ENCODE measurements around the gene AP2B1.

The AP2B1 gene

DNA sequence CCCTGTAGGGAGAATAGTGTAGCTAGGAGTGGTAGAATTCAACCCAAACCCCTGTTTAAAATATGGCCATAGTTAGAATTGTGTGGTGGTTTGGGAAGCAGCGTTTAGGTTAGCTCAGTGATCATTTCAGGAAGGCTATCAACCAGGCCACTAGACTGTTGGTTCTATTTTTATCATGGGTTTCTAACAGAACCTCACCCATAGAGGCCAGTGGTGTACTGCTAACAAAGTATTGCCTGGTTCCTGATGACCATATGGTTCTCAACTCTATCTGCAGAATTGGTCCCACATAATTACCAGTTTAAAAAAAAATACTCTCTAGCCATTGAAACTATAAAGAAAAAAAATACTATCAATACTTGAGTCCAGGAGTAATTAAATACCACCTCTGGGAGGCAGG lies 73.8 kb downstream of the AP2B1 start:
- Histone ChIP-seq H3K4me2 (ENCODE audit: low read depth, low read length) (no peak overlapping the region), H3K79me2 (ENCODE audit: low read length) (no peaks in the 10 kb centered on the region), H3K27me3 (replicated peaks; ENCODE audit: insufficient read depth, low read length) (no peaks in the 10 kb centered on the region), H3F3A (ENCODE audit: insufficient read depth, low read length) (no peaks in the 10 kb centered on the region), H4K20me1 (ENCODE audit: insufficient read depth, low read length) (no peaks in the 10 kb centered on the region), H3K9me2 (replicated peaks; ENCODE audit: insufficient read depth, low read length) (no peaks in the 10 kb centered on the region), H3K36me3 (replicated peaks; ENCODE audit: insufficient read depth, low read length) (no peaks in the 10 kb centered on the region), H3K9me3 (replicated peaks; ENCODE audit: insufficient read depth, low read length) (no peaks in the 10 kb centered on the region), H3K4me3 (ENCODE audit: low read length) (no peak overlapping the region), H3K27ac (ENCODE audit: low read length) (no peak overlapping the region), H2AFZ (ENCODE audit: low read length) (no peak overlapping the region), H3K9ac (ENCODE audit: low read length) (no peak overlapping the region), H3K4me1 (ENCODE audit: low read length) (no peaks in the 10 kb centered on the region)
- TF ChIP-seq EZH2 (optimal IDR thresholded peaks at IDR 0.05; ENCODE audit: low read depth, low read length): no peak
- no peak for TF ChIP-seq EZH2phosphoT487 (IDR thresholded peaks at IDR 0.05; ENCODE audit: low read length)
- TF ChIP-seq, protein P1, sequence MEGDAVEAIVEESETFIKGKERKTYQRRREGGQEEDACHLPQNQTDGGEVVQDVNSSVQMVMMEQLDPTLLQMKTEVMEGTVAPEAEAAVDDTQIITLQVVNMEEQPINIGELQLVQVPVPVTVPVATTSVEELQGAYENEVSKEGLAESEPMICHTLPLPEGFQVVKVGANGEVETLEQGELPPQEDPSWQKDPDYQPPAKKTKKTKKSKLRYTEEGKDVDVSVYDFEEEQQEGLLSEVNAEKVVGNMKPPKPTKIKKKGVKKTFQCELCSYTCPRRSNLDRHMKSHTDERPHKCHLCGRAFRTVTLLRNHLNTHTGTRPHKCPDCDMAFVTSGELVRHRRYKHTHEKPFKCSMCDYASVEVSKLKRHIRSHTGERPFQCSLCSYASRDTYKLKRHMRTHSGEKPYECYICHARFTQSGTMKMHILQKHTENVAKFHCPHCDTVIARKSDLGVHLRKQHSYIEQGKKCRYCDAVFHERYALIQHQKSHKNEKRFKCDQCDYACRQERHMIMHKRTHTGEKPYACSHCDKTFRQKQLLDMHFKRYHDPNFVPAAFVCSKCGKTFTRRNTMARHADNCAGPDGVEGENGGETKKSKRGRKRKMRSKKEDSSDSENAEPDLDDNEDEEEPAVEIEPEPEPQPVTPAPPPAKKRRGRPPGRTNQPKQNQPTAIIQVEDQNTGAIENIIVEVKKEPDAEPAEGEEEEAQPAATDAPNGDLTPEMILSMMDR (IDR thresholded peaks at IDR 0.05; ENCODE audit: low read length): no peak
- no peak for DNase-seq

GRCh38 chr17:35664685-35665084 lies 77.6 kb downstream of the AP2B1 start:
- H3K36me3 ChIP-seq (replicated peaks; ENCODE audit: insufficient read depth, low read length): no peaks in the 10 kb centered on the region
- no peaks in the 10 kb centered on the region for H3K9me2 ChIP-seq (replicated peaks; ENCODE audit: insufficient read depth, low read length)
- H3K79me2 ChIP-seq (ENCODE audit: low read length): no peaks in the 10 kb centered on the region
- H3K4me1 ChIP-seq (ENCODE audit: low read length): no peaks in the 10 kb centered on the region
- no peaks in the 10 kb centered on the region for H3K27me3 ChIP-seq (replicated peaks; ENCODE audit: insufficient read depth, low read length)
- no peaks in the 10 kb centered on the region for H4K20me1 ChIP-seq (ENCODE audit: insufficient read depth, low read length)
- no peak overlapping the region for H3K9ac ChIP-seq (ENCODE audit: low read length)
- H3K27ac ChIP-seq (ENCODE audit: low read length): no peak overlapping the region
- no peaks in the 10 kb centered on the region for H3F3A ChIP-seq (ENCODE audit: insufficient read depth, low read length)
- H3K9me3 ChIP-seq (replicated peaks; ENCODE audit: insufficient read depth, low read length): no peaks in the 10 kb centered on the region
- no peak overlapping the region for H3K4me2 ChIP-seq (ENCODE audit: low read depth, low read length)
- no peak overlapping the region for H2AFZ ChIP-seq (ENCODE audit: low read length)
- no peak for DNase-seq
- no peak for TF ChIP-seq EZH2 (optimal IDR thresholded peaks at IDR 0.05; ENCODE audit: low read depth, low read length)
- TF ChIP-seq EZH2phosphoT487 (IDR thresholded peaks at IDR 0.05; ENCODE audit: low read length): no peak
- TF ChIP-seq, protein P1 (IDR thresholded peaks at IDR 0.05; ENCODE audit: low read length): no peak
- H3K4me3 ChIP-seq (ENCODE audit: low read length): no peak overlapping the region

- no peaks in the 10 kb centered on the region for H3K27me3 ChIP-seq (replicated peaks; ENCODE audit: insufficient read depth, low read length)
- H3K4me2 ChIP-seq (ENCODE audit: low read depth, low read length): no peak overlapping the region
- no peak overlapping the region for H3K4me3 ChIP-seq (ENCODE audit: low read length)
- H3K9me2 ChIP-seq (replicated peaks; ENCODE audit: insufficient read depth, low read length): no peaks in the 10 kb centered on the region
- H3K4me1 ChIP-seq (ENCODE audit: low read length): no peaks in the 10 kb centered on the region
- no peak for DNase-seq
- no peak overlapping the region for H3K9ac ChIP-seq (ENCODE audit: low read length)
- H3K27ac ChIP-seq (ENCODE audit: low read length): no peak overlapping the region
- H3K9me3 ChIP-seq (replicated peaks; ENCODE audit: insufficient read depth, low read length): no peaks in the 10 kb centered on the region
- no peak for TF ChIP-seq EZH2 (optimal IDR thresholded peaks at IDR 0.05; ENCODE audit: low read depth, low read length)
- no peak for TF ChIP-seq EZH2phosphoT487 (IDR thresholded peaks at IDR 0.05; ENCODE audit: low read length)
- TF ChIP-seq, protein P1 (IDR thresholded peaks at IDR 0.05; ENCODE audit: low read length): no peak
- no peaks in the 10 kb centered on the region for H3K36me3 ChIP-seq (replicated peaks; ENCODE audit: insufficient read depth, low read length)
- H3K79me2 ChIP-seq (ENCODE audit: low read length): no peaks in the 10 kb centered on the region
- H3F3A ChIP-seq (ENCODE audit: insufficient read depth, low read length): no peaks in the 10 kb centered on the region
- no peak overlapping the region for H2AFZ ChIP-seq (ENCODE audit: low read length)
- H4K20me1 ChIP-seq (ENCODE audit: insufficient read depth, low read length): no peaks in the 10 kb centered on the region
Measured at GRCh38 chr17:35665662-35666061, 78.5 kb downstream of the AP2B1 start.
